SK-N-MC (cell line): ENCODE data around the gene KDSR.

ENCODE experiments used
- EZH2 ChIP-seq: fragments of 200-600 bp; sonication (generic); IDR thresholded peaks from one replicate; pipeline ENCODE4 v1.6.1; 2017; ENCODE audit warnings: antibody characterized with exemption
- POLR2AphosphoS5 ChIP-seq: IDR thresholded peaks from 2 replicates; pipeline ENCODE4 v1.6.1; 2012; ENCODE audit warnings: mild to moderate bottlenecking, low read depth, low read length, borderline replicate concordance

DNA sequence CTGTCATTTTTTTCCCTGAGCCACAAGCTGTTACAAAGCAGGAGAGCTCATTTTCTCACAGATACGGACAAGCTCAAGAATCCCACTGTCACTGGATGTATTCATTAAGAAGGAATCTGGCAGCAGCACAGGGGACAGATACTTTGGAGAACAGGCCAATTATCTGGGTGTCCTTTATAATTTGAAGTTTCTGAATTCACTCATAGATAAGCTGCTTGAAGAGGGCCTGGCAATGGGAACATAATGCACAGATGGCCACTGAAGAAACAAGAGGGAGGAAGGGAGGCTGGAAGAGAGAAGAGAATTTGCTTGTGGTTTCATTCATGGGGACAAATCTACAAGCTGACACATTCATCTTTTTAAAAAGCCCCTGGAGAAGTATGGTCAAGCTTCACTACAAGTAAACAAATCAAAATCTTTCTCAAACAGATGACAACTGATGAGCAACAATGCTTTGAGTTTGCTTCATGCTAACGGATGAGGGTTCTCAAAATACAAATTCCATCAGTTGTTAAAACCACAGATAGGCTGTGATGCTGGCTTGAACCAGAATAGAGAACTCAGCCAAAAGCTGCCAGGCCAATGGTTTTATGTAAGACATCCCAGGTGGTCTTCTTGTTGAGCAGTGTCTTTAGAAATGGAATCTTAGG lies 59.3 kb downstream of the KDSR start:
- TF ChIP-seq POLR2AphosphoS5 (no peak), EZH2 (no peak)
